ENCODE measurements around the gene DRG1.

DNA sequence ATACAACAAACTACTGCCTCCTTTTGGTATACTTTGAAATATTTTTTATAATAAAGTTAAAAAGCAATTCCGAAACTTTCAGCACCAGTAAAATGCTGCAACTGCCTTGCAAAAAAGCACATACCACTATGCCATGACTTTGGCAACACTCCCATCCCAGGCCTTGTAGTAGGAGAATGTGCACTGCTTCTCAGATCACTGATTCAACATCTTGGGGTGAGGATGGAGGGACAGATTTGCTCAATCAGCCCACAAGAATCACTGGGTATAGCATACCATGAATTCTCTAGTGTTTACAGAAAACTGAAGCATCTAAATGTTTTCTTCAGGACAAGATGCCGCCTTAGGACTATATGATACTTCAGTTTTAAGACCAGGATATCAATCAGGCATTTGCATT lies 75.3 kb downstream of the DRG1 start:
- TF ChIP-seq, protein P1, sequence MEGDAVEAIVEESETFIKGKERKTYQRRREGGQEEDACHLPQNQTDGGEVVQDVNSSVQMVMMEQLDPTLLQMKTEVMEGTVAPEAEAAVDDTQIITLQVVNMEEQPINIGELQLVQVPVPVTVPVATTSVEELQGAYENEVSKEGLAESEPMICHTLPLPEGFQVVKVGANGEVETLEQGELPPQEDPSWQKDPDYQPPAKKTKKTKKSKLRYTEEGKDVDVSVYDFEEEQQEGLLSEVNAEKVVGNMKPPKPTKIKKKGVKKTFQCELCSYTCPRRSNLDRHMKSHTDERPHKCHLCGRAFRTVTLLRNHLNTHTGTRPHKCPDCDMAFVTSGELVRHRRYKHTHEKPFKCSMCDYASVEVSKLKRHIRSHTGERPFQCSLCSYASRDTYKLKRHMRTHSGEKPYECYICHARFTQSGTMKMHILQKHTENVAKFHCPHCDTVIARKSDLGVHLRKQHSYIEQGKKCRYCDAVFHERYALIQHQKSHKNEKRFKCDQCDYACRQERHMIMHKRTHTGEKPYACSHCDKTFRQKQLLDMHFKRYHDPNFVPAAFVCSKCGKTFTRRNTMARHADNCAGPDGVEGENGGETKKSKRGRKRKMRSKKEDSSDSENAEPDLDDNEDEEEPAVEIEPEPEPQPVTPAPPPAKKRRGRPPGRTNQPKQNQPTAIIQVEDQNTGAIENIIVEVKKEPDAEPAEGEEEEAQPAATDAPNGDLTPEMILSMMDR (IDR thresholded peaks at IDR 0.05; ENCODE audit: insufficient read depth, low read length, poor library complexity, severe bottlenecking): no peak
- TF ChIP-seq EZH2phosphoT487 (conservative IDR thresholded peaks at IDR 0.05; ENCODE audit: low read length): no peak

All from SU-DHL-6 (cell line).